ENCODE results near the gene TBATA.

The TBATA gene

DNA sequence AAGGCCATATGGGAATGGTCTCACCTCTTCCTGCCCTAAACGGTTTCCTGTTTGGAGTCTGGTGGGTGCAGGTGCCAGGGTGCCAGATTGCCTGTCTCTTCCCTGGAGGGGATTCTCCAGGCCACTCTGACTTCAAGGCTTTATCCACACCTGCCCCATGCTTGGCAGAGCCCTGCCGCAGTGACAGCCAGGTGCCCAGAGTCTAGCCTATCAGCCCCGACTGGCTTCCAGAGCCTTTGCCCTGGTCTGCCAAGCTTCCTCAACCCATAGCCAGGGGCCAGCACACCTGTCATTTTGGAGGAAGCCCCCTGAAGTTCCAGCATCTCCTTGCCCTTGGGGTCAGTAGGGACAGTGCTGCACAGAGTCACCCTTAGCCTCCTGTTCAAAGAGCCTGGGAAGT lies 21.6 kb downstream of the TBATA start:
- no peak for DNase-seq (ENCODE audit: insufficient read length, low spot score)
- FAIRE-seq: no peak

DNA sequence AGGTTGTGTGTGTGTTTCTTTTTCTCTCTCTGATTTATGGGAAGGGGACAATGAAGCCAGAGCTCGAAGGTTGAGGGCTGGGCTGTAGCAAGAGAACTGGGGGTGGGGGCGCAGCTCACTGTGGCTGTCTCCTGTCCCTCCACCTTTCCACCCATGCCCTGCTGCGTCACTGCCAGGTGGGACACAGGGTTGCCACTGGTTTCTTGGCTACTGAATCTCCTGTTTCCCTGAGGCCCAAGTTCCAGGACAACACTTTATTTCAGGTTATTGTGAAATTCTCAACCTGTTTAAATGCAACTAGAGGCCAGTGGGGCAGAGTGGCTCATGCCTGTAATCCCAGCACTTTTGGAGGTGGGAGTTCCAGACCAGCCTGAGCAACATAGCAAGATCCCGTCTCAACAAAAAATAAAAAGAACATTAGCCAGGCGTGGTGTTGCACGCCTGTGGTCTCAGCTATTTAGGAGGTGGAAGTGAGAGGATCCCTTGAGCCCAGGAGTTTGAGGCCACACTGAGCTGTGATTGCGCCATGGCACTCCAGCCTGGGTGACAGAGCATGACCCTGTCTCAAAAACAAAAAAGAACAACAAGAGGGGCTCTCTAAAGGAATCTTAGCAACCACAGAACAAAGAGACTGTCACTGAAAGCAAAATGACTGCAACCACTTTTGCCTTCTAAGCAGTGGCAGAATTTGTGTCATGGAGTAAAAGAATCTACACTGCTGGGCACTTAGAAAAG lies 22.6 kb downstream of the TBATA start:
- FAIRE-seq (no peak), DNase-seq (ENCODE audit: insufficient read length, low spot score) (no peak)

DNA sequence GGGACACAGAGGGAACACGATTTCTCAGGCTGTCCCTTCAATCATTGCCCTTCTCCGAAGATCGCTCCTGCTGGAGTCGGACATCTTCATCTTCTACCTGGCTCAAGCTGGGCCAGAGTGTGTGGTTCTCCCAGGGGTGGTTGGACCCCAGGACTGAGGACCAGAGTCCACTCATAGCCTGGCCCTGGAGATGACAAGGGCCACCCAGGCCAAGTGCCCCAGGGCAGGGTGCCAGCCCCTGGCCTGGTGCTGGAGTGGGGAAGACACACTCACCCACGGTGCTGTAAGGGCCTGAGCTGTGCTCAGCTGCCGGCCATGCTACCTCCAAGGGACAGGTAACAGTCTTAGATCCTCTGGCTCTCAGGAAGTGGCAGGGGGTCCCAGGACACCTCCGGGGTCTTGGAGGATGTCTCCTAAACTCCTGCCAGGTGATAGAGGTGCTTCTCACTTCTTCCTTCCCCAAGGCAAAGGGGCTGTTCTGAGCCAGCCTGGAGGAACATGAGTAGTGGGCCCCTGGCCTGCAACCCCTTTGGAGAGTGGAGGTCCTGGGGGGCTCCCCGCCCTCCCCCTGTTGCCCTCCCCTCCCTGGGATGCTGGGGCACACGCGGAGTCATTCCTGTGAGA lies 23.3 kb downstream of the TBATA start:
- DNase-seq (ENCODE audit: insufficient read length, low spot score): no peak
- FAIRE-seq: no peak

DNA sequence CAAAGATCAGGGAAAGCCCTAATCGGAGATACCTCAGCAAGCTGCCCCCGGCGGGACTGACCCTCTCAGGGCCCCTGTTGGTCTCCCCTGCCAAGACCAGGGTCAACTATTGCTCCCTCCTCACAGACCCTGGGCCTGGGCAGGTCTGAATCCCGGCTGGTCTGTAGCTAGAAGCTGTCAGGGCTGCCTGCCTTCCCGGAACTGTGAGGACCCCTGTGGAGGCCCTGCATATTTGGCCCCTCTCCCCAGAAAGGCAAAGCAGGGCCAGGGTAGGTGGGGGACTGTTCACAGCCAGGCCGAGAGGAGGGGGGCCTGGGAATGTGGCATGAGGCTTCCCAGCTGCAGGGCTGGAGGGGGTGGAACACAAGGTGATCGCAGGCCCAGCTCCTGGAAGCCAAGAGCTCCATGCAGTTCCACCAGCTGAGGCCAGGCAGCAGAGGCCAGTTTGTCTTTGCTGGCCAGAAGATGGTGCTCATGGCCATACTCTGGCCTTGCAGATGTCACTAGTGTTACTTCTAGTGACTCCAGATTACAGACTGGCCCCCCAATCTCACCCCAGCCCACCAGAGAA lies 24.1 kb downstream of the TBATA start:
- no peak for FAIRE-seq

GRCh38 chr10:70760271-70760787 lies 24.8 kb downstream of the TBATA start:
- DNase-seq (ENCODE audit: insufficient read length, low spot score) (no peak), FAIRE-seq (no peak)

More for the DNA sequence above, 24.1 kb downstream of the TBATA start:
- no peak for DNase-seq (ENCODE audit: insufficient read length, low spot score)

GRCh38 chr10:70759781-70760180 lies 25.4 kb downstream of the TBATA start:
- no peak for DNase-seq (ENCODE audit: insufficient read length, low spot score)
- no peak for FAIRE-seq

DNA sequence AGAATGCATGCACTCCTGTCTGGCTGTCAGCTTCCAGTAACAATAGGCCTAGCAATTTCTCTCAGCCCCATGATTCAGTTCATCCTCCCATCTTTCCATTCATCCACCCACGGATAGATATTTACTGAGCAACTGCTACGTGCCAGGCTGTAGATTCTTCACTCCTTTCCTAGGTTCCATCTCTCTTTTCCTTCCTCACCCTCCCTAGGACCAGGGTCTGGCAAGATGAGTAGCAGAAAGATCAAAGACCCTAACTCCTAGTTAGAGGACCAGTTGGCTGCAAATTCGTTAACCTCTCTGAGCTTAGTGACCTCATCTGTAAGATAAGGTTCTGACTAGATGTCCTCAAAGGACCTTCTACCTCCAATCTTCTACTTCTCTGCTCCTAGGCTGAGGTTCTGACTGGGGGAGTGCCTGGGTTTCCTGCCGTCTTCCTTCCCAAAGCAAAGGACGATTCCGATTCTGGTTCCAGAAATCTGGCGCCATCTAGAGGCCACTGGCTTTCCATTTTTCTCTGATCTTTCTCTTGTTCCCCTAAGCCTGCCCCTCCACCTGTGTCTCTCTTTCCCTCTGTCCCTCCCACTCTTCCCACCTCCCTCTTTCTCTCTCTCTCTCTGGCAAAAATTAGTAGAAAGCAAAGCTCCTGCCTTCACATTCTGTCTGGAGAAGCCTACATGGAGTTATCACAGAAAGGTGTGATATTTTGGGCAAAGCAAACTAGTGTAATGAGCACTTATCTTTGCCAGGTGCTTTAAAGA lies 26.2 kb downstream of the TBATA start:
- peak; percentile 68 for DNase-seq (ENCODE audit: insufficient read length, low spot score)
- FAIRE-seq: peak; percentile 84

DNA sequence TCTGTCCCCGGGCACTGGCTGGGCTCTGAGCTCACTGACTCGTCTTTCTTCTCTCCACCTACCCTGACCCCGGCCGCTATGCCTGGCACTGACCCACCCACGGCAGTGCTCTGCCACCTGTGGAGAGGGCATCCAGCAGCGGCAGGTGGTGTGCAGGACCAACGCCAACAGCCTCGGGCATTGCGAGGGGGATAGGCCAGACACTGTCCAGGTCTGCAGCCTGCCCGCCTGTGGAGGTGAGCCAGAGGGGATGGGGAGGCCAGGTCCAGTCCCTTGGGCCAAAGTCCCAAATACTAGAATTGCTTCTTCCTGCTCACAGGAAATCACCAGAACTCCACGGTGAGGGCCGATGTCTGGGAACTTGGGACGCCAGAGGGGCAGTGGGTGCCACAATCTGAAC lies 27.3 kb downstream of the TBATA start:
- FAIRE-seq (no peak), DNase-seq (ENCODE audit: insufficient read length, low spot score) (no peak)

DNA sequence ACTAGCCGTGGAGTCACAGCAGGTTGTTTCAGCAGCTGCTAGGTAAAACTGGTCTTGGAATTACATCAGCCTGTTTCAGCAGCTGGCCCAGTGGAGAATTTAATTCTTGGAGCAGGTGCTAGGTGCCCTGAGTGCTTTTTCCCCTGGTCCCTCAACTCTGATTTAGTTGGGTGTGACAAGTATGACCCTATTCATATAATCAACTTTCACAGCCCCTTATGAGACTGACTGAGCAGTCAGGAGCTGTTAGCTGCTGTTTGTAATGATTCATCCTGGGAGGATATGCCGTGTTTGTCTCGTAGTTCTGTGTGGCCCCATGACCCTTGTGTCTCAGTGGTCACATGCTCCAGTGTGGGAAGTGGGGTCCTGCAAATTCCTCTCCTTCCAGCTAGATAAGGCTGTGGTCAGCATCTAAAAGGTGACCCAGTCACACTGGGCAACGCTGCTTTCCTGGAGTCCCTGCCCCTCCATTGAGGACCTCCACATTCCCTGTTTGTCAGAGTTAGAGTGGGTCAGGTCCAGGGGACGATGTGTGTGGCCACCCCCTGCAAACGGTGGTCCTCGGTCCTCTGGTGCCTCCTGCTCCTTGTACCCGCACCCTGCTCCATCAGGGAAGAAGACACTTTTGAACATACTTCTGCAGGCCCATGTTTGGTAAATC lies 28.3 kb downstream of the TBATA start:
- FAIRE-seq (no peak), DNase-seq (ENCODE audit: insufficient read length, low spot score) (no peak)

GRCh38 chr10:70753841-70754621 lies 31.1 kb downstream of the TBATA start:
- DNase-seq (ENCODE audit: insufficient read length, low spot score): no peak

DNA sequence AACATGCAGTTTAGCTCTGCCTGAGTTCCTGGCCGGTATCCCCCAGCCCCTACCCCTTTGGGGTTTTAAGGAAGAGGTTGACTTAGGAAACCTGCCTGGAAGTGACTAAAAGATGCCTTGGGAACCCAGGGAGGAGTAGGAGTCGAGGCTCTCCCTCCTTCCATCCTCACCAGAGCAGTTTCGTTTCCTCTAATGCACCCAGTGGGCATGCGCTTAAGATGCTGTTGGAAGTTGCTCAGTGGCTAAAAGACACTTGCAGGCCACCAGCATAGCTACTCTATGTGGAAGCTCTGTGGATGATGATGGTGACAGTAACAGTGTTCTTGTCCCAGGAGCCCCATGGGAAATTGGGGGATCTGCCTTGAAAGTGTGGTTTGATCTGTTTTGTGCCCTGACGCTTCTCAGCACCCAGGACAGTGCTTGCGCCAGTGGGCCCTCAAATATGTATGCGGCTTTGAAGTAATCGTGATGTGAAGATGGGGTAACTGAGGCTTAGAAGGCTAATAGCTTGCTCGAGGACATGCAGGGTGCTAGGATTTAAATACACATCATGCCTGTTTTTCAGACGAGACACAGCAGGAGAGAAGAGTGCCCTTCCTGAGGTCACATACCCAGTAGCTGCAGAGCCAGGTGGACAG lies 32.0 kb downstream of the TBATA start:
- DNase-seq (ENCODE audit: insufficient read length, low spot score): no peak
- FAIRE-seq: no peak

More at GRCh38 chr10:70753841-70754621, 31.1 kb downstream of the TBATA start:
- FAIRE-seq: no peak

- FAIRE-seq (no peak), DNase-seq (ENCODE audit: insufficient read length, low spot score) (no peak)
Observed at GRCh38 chr10:70752571-70752970, 32.6 kb downstream of the TBATA start.

DNA sequence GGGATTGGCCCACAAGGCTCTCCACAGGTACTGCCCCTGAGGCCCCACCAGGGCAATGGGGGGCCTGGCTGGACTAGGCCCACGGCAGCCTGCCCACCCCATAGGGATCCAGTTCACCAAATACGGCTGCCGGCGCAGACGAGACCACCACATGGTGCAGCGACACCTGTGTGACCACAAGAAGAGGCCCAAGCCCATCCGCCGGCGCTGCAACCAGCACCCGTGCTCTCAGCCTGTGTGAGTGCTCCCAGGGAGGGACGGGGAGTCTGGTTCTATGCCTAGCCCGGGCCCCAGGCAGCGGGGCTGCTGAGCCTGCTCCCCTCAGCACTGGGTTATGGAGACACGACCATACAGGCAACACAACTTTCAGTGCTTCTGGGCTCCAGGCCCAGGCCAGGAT lies 33.2 kb downstream of the TBATA start:
- DNase-seq (ENCODE audit: insufficient read length, low spot score) (no peak), FAIRE-seq (no peak)

- no peak for DNase-seq (ENCODE audit: insufficient read length, low spot score)
- no peak for FAIRE-seq
Observed at GRCh38 chr10:70751356-70751755, 33.8 kb downstream of the TBATA start.

- DNase-seq (ENCODE audit: insufficient read length, low spot score): no peak
Observed at GRCh38 chr10:70750156-70750703, 34.9 kb downstream of the TBATA start.

GRCh38 chr10:70749756-70750155 lies 35.4 kb downstream of the TBATA start:
- DNase-seq (ENCODE audit: insufficient read length, low spot score): no peak
- no peak for FAIRE-seq

More at GRCh38 chr10:70750156-70750703, 34.9 kb downstream of the TBATA start:
- FAIRE-seq: no peak

DNA sequence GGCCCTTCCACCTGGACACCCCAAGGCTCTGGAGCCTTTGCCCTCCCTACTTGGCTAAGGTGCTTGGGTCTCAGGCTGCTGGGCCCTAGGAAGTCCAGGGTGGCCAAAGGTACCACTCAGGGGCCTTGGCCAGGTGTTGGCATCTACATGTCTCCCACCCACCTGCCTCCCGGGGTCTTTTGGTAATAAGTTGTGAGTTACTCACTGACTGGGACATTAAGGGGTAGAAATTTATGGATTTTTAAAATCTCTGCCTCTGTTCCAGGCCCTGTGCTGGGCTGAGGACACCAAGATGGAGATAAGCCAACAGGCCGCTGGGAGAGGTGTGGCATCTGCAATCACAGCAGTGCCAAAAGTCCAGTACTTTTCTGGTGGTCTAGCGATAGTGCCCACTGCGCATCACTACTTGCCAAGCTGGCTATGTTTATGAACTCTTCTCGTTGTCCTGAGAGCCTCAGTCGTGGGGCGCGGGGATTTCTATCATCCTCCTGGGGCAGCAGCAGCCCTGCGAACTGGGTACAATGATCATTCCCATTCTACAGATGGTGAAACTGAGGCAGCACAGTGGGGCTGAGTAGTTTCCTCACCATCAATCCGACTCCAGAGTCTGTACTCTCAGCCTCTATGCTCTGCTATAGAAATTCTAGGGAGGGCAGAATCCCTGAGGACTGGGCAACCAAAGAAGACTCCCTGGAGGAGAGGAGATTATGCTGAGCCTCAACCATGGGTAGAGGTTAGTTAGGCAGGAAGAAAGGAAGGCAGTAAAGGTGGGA lies 36.2 kb downstream of the TBATA start:
- no peak for FAIRE-seq

DNA sequence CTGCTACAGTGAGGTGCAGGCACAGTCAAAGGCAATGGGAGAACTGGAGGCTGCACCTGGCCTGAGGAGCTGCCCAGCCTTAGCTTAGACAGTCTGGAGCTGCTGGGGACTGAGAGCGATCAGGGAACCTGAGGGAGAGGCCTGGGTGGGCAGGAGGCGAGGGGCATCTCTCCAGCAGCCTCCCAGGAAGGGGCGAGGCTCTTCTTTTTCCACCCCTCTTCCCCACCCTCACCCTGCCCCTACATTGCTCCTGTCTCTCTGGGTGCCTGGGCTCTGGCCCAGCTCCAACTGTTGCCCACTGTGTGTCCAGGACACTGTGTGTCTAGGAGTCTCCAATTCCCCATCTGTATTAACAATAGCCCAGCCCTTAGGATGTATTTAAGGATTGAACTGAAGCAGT lies 36.9 kb downstream of the TBATA start:
- FAIRE-seq: no peak

More for the DNA sequence above, 36.2 kb downstream of the TBATA start:
- DNase-seq (ENCODE audit: insufficient read length, low spot score): no peak

More for the DNA sequence above, 36.9 kb downstream of the TBATA start:
- DNase-seq (ENCODE audit: insufficient read length, low spot score): no peak
